NCI-H1092 (cell line): ENCODE data around the gene APC2.

Experiments used
- DNase-seq: peaks from one replicate; lab custom pipeline; 2025; lab: John Stamatoyannopoulos, UW

Gene APC2

DNA sequence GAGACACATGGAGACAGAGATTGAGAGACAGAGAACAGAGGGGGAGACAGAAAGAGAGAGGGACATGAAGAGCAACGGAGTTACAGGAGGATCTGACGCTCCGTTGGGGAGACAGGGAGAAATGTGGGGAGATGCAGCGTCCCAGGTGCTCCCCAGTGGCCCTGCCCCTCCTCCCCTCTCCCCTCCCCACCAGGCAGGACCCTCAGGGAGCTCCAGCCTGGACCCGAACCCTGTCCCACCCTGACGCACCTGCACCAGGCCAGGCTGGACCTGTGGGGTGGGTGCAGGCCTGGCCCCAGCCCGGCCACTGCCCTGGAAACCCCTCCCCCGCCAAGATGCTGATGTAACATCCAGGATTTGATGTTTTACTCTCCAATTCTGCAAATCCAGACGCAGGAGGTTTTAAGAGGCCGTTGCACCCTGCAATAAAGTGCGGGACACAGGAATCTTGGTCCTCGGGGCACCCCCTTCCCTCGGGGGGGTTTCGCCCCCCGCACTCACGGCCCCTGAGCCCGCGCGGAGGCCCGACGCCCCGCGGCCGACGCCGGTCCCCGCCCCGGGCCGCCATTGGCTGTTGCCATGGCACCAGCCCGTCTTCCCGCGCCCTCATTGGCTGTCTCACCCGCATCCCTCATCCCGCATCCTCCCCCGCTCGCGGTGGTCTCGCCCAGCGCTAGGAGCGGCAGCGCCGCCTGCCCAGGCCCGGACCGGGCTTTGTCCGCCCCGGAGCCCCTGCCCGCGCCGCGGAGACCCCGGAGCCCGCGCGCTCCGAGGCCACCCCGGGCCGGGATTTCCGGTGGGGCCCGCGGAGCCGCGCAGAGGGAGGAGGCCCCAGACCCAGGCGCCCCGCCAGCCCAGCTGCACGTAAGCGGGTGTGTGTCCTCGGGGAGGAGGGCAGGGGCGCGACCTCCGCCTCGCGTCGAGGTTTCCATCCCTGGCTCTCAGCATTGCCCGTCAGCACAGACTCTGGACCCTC, at the start of gene APC2:
APC2 (plus strand) TSS at position 655 of the 976 bp plus-strand sequence. CDS start 2,881 bp downstream, outside the sequence.
- DNase-seq: peak; percentile 86

DNA sequence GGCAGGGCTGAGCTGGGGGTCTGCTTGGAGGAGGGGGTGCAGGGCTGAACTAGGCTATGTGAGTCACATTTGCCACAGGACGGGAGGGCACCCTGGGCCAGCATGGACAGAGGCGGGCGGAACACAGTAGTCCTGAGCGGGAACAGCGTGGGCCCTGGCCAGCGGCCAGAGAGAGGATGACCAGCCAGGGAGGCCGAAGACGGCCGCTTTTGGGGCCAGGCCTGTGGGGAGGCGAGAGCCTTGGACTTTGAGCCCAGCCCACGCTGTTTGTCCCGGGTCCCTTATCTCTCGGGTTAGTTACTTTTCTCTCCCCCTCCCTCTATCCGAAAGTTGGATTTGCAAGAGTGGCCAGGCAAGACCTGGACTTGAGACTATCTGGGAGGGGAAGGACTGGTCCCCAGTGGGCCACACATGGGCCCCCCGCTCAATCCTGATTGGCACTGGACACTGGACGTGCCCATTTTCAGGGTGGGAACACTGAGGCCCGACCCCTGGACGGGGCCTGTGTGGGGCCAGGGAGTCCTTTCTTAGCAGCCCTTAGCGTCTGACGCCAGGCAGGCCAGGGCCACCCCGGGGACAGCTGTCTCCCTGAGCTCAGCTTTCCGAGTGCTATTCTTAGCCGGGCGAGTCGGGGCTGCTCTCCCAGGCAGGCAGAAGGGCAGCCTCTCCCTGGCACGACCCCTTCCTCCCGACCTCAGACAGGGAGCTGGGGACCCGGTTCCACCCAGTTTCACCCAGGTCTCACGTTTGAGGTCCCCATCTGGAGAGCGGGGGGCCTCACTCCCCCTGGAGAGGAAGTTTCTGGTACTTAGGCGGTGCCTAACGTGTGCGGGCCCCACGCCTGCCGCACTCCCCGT, 49.4 kb upstream of the APC2 start:
- no peak for DNase-seq

GRCh38 chr19:1401138-1401888, 48.6 kb upstream of the APC2 start, which contains the start of gene GAMT:
Gene GAMT (minus strand): TSS chr19:1401542. CDS start chr19:1401476, 66 bp downstream.
- peak; percentile 39 for DNase-seq

GRCh38 chr19:1401889-1402217, 48.1 kb upstream of the APC2 start:
- no peak for DNase-seq

DNA sequence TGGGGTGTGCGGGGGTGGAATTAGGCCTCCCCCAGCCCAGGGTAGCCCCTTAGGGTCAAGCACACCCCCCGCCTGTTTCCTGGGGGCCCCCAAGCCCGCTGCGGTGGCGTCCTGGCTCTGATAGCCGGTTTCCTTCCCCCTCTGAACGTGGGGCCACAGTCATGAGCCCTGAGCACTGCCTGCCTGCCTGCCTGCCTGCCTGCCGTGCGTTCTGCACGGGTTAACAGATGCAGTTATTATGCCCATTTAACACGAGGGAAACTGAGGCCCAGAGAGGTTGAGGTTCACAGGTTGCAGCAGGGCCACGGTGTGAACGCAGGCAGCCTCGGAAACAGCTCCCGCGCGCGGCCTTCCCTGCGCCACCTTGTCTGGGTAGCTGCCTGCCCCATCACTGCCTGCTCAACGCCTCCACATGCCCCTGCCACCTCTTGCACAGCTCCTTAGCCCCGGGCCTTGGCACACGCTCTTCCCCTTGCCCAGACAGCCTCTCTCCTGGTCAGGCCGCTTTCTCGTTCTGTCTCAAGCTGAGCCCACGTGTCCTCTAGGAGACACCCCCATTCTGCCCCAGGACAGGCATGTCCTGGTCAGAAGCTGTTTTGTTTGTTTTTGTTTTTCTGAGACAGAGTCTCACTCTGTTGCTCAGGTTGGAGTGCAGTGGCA, 47.4 kb upstream of the APC2 start:
- no peak for DNase-seq

DNA sequence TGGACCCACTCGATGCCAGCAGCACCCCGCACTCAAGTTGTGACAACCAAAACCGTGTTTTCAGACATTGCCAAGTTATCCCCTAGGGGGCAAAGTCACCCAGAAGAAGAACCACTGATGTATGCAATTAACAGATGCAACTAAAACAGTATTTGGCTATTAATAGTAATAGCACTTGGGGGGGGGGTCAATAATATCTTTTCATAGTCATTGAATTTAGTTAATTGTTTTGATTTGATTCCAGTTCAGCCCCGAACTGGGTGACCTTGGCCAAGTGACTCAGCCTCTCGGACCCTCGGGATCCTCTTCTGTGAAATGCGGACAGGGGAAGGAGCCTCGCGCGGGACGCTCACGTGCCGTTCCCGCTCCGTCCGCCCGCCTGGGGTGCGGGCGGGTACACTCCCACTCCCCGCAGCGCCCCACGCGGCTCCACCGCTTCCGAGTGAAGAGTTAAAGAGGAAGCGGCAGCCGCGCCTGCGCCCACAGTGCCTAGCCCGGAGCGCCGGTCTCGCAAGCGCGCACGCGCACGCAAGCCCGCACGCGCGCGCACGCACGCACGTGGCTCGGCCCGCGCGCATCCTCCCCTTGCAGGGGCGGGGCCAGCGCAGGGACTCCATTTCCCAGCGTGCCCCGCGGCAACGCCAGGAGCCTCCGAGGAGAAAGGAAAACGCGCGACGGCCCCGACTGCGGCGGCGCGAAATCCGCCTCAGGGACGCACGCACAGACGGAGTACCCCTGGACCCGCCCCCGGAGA, 43.0 kb upstream of the APC2 start:
- peak; percentile 97 for DNase-seq

GRCh38 chr19:1407528-1408299, 42.2 kb upstream of the APC2 start, which contains the start of gene DAZAP1:
Gene DAZAP1 (plus strand): TSS chr19:1407586. CDS start chr19:1407774, 188 bp downstream.
- DNase-seq: no peak

GRCh38 chr19:1408300-1409203, 41.4 kb upstream of the APC2 start:
- no peak for DNase-seq

GRCh38 chr19:1409204-1410005, 40.5 kb upstream of the APC2 start:
- no peak for DNase-seq

- no peak for DNase-seq
Observed at GRCh38 chr19:1410136-1410786, 39.7 kb upstream of the APC2 start.

GRCh38 chr19:1410789-1411188, 39.1 kb upstream of the APC2 start:
- DNase-seq: no peak

- no peak for DNase-seq
Observed at GRCh38 chr19:1411255-1412191, 38.4 kb upstream of the APC2 start.

GRCh38 chr19:1412323-1412923, 37.5 kb upstream of the APC2 start:
- DNase-seq: no peak

DNA sequence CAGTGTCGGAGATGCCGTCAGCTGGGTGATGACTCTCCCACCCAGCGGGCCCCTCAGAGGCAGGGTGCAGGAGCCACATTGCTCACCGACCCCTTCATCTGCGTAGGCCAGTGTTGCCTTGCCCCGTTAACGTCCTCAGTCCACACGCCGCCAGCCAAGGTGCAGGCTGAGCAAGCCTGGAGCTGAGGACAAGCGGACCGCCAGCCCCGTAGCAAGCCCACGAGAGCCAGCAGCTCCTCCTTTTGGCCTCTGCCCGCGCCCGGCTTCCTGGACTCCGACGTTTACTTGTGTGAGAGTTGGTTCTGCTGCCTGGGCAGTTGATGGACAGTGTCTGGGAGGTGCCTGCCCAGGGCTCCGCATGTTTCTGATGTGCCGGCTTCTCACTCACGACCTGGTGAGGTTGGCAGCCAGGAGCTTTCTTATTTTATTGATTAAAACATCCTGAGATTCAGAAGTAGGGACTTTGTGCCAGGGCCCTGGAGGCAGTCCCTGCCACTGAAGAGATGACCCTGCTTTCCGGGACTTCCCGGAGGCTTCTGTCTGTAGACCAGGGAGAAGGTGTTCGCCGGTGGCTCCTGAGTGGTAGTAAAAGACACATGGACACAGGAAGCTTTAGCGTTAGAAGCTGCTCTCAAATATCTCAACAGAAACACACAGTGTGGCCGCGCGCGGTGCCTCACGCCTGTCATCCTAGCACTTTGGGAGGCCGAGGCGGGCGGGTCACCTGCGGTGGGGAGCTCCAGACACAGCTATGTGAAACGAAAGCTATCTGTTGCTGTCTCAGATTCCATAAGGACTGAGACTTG, 36.7 kb upstream of the APC2 start:
- no peak for DNase-seq
